ENCODE measurements around the gene PLEK.
"Not testable (repeated sequence)": the region's sequence is repeated elsewhere in the genome, so short reads cannot be mapped to it uniquely, and the experiment has no call there.

PLEK gene

DNA sequence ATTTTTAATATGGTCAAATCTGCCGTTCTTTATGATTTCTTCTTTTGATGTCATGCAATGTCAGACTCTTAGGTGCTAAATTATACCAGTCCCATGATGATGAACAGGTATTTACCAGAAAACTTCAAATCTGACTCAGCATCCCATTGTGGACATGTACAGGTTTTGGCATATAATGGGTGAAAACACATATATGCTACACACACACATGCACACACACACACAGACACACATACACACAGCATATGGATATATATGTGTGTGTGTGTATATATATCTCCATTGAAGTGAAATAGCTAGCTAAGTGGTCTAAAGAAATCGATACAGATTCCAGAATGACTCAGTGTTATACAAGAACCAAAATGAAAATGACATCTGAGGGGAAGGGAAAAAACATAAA, 7.4 kb downstream of the PLEK start:
- DNase-seq (ENCODE audit: insufficient read length) (no peak), FAIRE-seq (no peak)
- TF ChIP-seq POLR2AphosphoS5 (IDR thresholded peaks at IDR 0.05; ENCODE audit: low read depth, low read length), result no peak

- no peak for FAIRE-seq
- DNase-seq (ENCODE audit: insufficient read length), result no peak
- TF ChIP-seq TAF1 (IDR thresholded peaks at IDR 0.05; ENCODE audit: borderline replicate concordance, low read depth, low read length) (no peak), POLR2A (IDR thresholded peaks at IDR 0.05; ENCODE audit: low read depth, low read length) (no peak), POLR2AphosphoS5 (IDR thresholded peaks at IDR 0.05; ENCODE audit: low read depth, low read length) (no peak)
These were observed 9.1 kb downstream of the PLEK start for GRCh38 chr2:68374184-68374583.

- no peak for DNase-seq (ENCODE audit: insufficient read length)
- TF ChIP-seq POLR2AphosphoS5 (IDR thresholded peaks at IDR 0.05; ENCODE audit: low read depth, low read length) (no peak), TAF1 (IDR thresholded peaks at IDR 0.05; ENCODE audit: borderline replicate concordance, low read depth, low read length) (no peak), POLR2A (IDR thresholded peaks at IDR 0.05; ENCODE audit: low read depth, low read length) (no peak)
- no peak for FAIRE-seq
These were observed 10.5 kb downstream of the PLEK start for GRCh38 chr2:68375582-68375981.

DNA sequence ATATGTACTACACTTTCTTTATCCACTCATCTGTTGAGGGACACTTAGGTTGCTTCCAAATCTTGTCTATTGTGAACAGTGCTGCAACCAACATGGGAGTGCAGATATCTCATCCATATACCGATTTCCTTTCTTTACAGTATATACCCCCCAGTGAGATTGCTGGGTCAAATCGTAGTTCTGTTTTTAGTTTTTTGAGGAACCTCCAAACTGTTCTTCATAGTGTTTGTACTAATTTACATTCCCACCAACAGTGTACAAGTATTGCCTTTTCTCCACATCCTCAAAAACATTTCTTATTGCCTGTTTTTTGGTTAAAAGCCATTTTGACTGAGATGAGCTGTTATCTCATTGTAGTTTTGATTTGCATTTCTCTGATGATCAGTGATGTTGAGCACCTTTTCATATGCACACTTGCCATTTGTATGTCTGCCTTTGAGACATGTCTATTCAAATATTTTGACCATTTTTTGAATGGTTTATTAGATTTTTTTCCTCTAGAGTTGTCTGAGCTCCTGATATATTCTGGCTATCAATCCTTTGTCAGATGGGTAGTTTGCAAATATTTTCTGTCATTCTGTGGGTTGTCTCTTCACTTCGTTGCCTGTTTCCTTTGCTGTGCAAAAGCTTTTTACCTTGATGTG, 12.2 kb downstream of the PLEK start:
- peak; percentile 91 for FAIRE-seq
- no peak for TF ChIP-seq POLR2AphosphoS5 (IDR thresholded peaks at IDR 0.05; ENCODE audit: low read depth, low read length)
- no peak for TF ChIP-seq POLR2A (IDR thresholded peaks at IDR 0.05; ENCODE audit: low read depth, low read length)
- no peak for TF ChIP-seq TAF1 (IDR thresholded peaks at IDR 0.05; ENCODE audit: borderline replicate concordance, low read depth, low read length)

GRCh38 chr2:68378779-68379178, 13.7 kb downstream of the PLEK start:
- not testable (repeated sequence) for FAIRE-seq; DNase-seq (ENCODE audit: insufficient read length)

More for the DNA sequence above, 12.2 kb downstream of the PLEK start:
- no peak for DNase-seq (ENCODE audit: insufficient read length)

- DNase-seq (ENCODE audit: insufficient read length), result no peak
- TF ChIP-seq TAF1 (IDR thresholded peaks at IDR 0.05; ENCODE audit: borderline replicate concordance, low read depth, low read length) (no peak), POLR2A (IDR thresholded peaks at IDR 0.05; ENCODE audit: low read depth, low read length) (no peak), POLR2AphosphoS5 (IDR thresholded peaks at IDR 0.05; ENCODE audit: low read depth, low read length) (no peak; the same call in 1 of the 2 replicates)
- peak; percentile 54 for FAIRE-seq
These were observed 14.2 kb downstream of the PLEK start for GRCh38 chr2:68379184-68379708.

GRCh38 chr2:68383778-68384177, 18.7 kb downstream of the PLEK start:
- DNase-seq (ENCODE audit: insufficient read length), result no peak
- peak; percentile 65; the same call in 1 of the 2 replicates for TF ChIP-seq POLR2AphosphoS5 (IDR thresholded peaks at IDR 0.05; ENCODE audit: low read depth, low read length)
- peak; percentile 61 for TF ChIP-seq POLR2A (IDR thresholded peaks at IDR 0.05; ENCODE audit: low read depth, low read length)
- no peak for TF ChIP-seq TAF1 (IDR thresholded peaks at IDR 0.05; ENCODE audit: borderline replicate concordance, low read depth, low read length)
- peak; percentile 75 for FAIRE-seq

- FAIRE-seq, result peak; percentile 63
- no peak; the same call in none of the 2 replicates for TF ChIP-seq POLR2AphosphoS5 (IDR thresholded peaks at IDR 0.05; ENCODE audit: low read depth, low read length)
- no peak for TF ChIP-seq POLR2A (IDR thresholded peaks at IDR 0.05; ENCODE audit: low read depth, low read length)
- TF ChIP-seq TAF1 (IDR thresholded peaks at IDR 0.05; ENCODE audit: borderline replicate concordance, low read depth, low read length), result no peak
- DNase-seq (ENCODE audit: insufficient read length), result no peak
These were observed 19.5 kb downstream of the PLEK start for GRCh38 chr2:68384485-68385107.

DNA sequence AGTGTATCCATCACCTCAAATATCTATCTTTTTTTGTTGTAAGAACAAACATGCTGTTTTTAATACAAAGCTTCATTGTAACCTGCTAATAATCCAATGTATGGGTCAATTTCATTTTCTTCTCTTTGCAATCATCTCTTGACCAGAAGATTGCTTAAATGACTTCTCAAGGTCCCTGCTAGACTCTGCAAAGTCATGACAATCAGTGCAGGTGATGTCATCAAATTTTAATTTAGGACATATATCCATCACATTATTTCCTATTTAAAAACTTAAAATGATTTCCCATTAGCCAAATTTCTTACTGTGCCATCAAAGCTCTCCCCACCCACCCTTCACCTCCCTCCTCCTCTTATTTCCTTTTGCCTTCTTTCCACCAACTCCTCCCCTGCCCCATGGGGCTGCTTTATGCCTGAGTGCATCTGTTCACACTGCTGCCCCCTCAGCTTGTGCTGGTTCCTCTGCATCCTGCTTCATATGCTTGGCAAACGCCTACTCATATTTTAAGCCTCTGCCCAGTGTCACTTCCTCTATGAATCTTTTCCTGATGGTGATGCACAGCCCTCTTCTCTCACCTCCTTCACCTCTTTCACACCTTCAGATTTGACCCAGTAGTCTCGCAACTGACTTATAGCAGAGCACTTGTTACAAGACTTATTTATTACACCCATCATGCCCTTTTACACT, 20.3 kb downstream of the PLEK start:
- TF ChIP-seq POLR2AphosphoS5 (IDR thresholded peaks at IDR 0.05; ENCODE audit: low read depth, low read length) (no peak), TAF1 (IDR thresholded peaks at IDR 0.05; ENCODE audit: borderline replicate concordance, low read depth, low read length) (no peak), POLR2A (IDR thresholded peaks at IDR 0.05; ENCODE audit: low read depth, low read length) (peak; percentile 67)
- FAIRE-seq (peak; percentile 97), DNase-seq (ENCODE audit: insufficient read length) (no peak)

GRCh38 chr2:68385907-68386287, 20.8 kb downstream of the PLEK start:
- TF ChIP-seq POLR2AphosphoS5 (IDR thresholded peaks at IDR 0.05; ENCODE audit: low read depth, low read length), result no peak
- TF ChIP-seq TAF1 (IDR thresholded peaks at IDR 0.05; ENCODE audit: borderline replicate concordance, low read depth, low read length), result no peak
- no peak for TF ChIP-seq POLR2A (IDR thresholded peaks at IDR 0.05; ENCODE audit: low read depth, low read length)
- DNase-seq (ENCODE audit: insufficient read length) (no peak), FAIRE-seq (no peak)

GRCh38 chr2:68386365-68386764, 21.3 kb downstream of the PLEK start:
- TF ChIP-seq POLR2AphosphoS5 (IDR thresholded peaks at IDR 0.05; ENCODE audit: low read depth, low read length) (no peak; the same call in 1 of the 2 replicates), TAF1 (IDR thresholded peaks at IDR 0.05; ENCODE audit: borderline replicate concordance, low read depth, low read length) (no peak), POLR2A (IDR thresholded peaks at IDR 0.05; ENCODE audit: low read depth, low read length) (0 out of 2 replicates have a peak, but pooled peaks have one; percentile 17)
- DNase-seq (ENCODE audit: insufficient read length), result no peak
- peak; percentile 78 for FAIRE-seq

Data from GM12892 (cell line).